Neural cell (in vitro differentiated cells): Measurements from ENCODE around the gene CEACAM19. TPM values are rescaled to one million over a fixed set of nuclear protein-coding genes. Genes with fewer than 3 reads are reported as not detected.

Source experiments
- H2AFZ ChIP-seq: fragments of 200-600, 300-800 bp; sonication (generic), shearing (Covaris generic); 2 replicates; pipeline ENCODE4 v1.6.0; 2014; ENCODE audit warnings: low read depth, mild to moderate bottlenecking, antibody characterized with exemption, low read length, moderate library complexity
- H3F3A ChIP-seq: fragments of 200-600 bp; shearing (Covaris generic); 2 replicates; pipeline ENCODE4 v1.6.1; 2016; ENCODE audit warnings: mild to moderate bottlenecking, moderate library complexity, mixed read lengths, antibody characterized with exemption, low read length; ENCODE audit not compliant: insufficient read depth, poor library complexity, severe bottlenecking
- H3K27ac ChIP-seq: fragments of 200-600, 300-800 bp; sonication (generic), shearing (Covaris generic); 2 replicates; pipeline ENCODE4 v1.5.1; 2014; ENCODE audit warnings: mild to moderate bottlenecking, low read length, moderate library complexity
- H3K27me3 ChIP-seq: fragments of 300-800, 200-600 bp; sonication (generic), shearing (Covaris generic); 2 replicates; pipeline ENCODE4 v1.6.0; 2014; ENCODE audit warnings: mild to moderate bottlenecking, low read depth, low read length, moderate library complexity; ENCODE audit not compliant: insufficient read depth
- H3K36me3 ChIP-seq: fragments of 300-800, 200-600 bp; sonication (generic), shearing (Covaris generic); 2 replicates; pipeline ENCODE4 v1.5.1; 2014; ENCODE audit warnings: mild to moderate bottlenecking, antibody characterized with exemption, low read length, moderate library complexity; ENCODE audit not compliant: insufficient read depth
- H3K4me2 ChIP-seq: fragments of 300-800, 200-600 bp; sonication (generic), shearing (Covaris generic); 2 replicates; pipeline ENCODE4 v1.6.0; 2014; ENCODE audit warnings: mild to moderate bottlenecking, low read length
- H3K4me3 ChIP-seq: fragments of 300-800, 200-600 bp; sonication (generic), shearing (Covaris generic); 2 replicates; pipeline ENCODE4 v1.5.1; 2014; ENCODE audit warnings: mild to moderate bottlenecking, low read length, moderate library complexity
- H3K79me2 ChIP-seq: fragments of 200-600 bp; shearing (Covaris generic); replicated peaks from 2 replicates; pipeline ENCODE4 v1.6.0; 2014; ENCODE audit warnings: mild to moderate bottlenecking, low read length, moderate library complexity; ENCODE audit not compliant: insufficient read depth
- H3K9ac ChIP-seq: fragments of 300-800, 200-600 bp; sonication (generic), shearing (Covaris generic); 2 replicates; pipeline ENCODE4 v1.6.1; 2016; ENCODE audit warnings: mild to moderate bottlenecking, low read length, mixed read lengths
- H3K9me2 ChIP-seq: fragments of 200-600 bp; shearing (Covaris generic); 2 replicates; pipeline ENCODE4 v1.6.1; 2016; ENCODE audit warnings: mild to moderate bottlenecking, low read length, mixed read lengths; ENCODE audit not compliant: insufficient read depth
- H3K9me3 ChIP-seq: fragments of 200-600, 300-800 bp; sonication (generic), shearing (Covaris generic); 2 replicates; pipeline ENCODE4 v1.6.1; 2016; ENCODE audit warnings: mild to moderate bottlenecking, mixed run types, low read length, moderate library complexity, mixed read lengths
- H4K20me1 ChIP-seq: fragments of 200-600 bp; shearing (Covaris generic); 2 replicates; pipeline ENCODE4 v1.6.1; 2016; ENCODE audit warnings: mild to moderate bottlenecking, mixed run types; ENCODE audit not compliant: insufficient read depth
- CTCF ChIP-seq: fragments of 450-650 bp; IDR thresholded peaks from 2 replicates; pipeline ENCODE4 v1.5.1; 2014; ENCODE audit warnings: antibody characterized with exemption, mild to moderate bottlenecking, moderate library complexity; ENCODE audit not compliant: poor library complexity, severe bottlenecking
- EP300 ChIP-seq: fragments of 450-650 bp; conservative IDR thresholded peaks from 2 replicates; pipeline ENCODE4 v1.6.1; 2014; ENCODE audit warnings: antibody characterized with exemption, mild to moderate bottlenecking, moderate library complexity; ENCODE audit not compliant: poor library complexity, severe bottlenecking
- EZH2 ChIP-seq: fragments of 200-600, 300-800 bp; shearing (Covaris generic), sonication (generic); IDR thresholded peaks from 2 replicates; pipeline ENCODE4 v1.6.1; 2014; ENCODE audit warnings: antibody characterized with exemption, low read length, borderline replicate concordance, mild to moderate bottlenecking; ENCODE audit not compliant: insufficient read depth, poor library complexity, severe bottlenecking
- MXI1 ChIP-seq: fragments of 450-650 bp; conservative IDR thresholded peaks from 2 replicates; pipeline ENCODE4 v1.6.1; 2014; ENCODE audit warnings: antibody characterized with exemption, mild to moderate bottlenecking; ENCODE audit not compliant: poor library complexity, severe bottlenecking
- POLR2AphosphoS5 ChIP-seq: IDR thresholded peaks from 2 replicates; pipeline ENCODE4 v1.6.1; 2012
- RAD21 ChIP-seq: fragments of 450-650 bp; conservative IDR thresholded peaks from 2 replicates; pipeline ENCODE4 v1.6.1; 2014; ENCODE audit warnings: antibody characterized with exemption, mild to moderate bottlenecking, moderate library complexity
- REST ChIP-seq: IDR thresholded peaks from 2 replicates; pipeline ENCODE4 v1.6.1; 2012; ENCODE audit warnings: borderline replicate concordance
- SMC3 ChIP-seq: fragments of 450-650 bp; conservative IDR thresholded peaks from 2 replicates; pipeline ENCODE4 v1.6.1; 2014; ENCODE audit warnings: antibody characterized with exemption, mild to moderate bottlenecking, moderate library complexity; ENCODE audit not compliant: poor library complexity
- TAF1 ChIP-seq: IDR thresholded peaks from 2 replicates; pipeline ENCODE4 v1.6.1; 2012; ENCODE audit warnings: low read depth
- polyA plus RNA-seq: library from polyadenylated mRNA; depleted of rRNA; stranded (reverse); fragments of >200 nt; gene quantifications from 2 replicates; pipeline ENCODE4 v1.2.3, GENCODE V29; 2014

Gene CEACAM19
- polyA plus RNA-seq, 1 donor from 2014 or later, result 1.9 TPM

- Histone ChIP-seq H3K36me3 (no peaks in the 10 kb centered on the region), H3K27me3 (no peaks in the 10 kb centered on the region), H2AFZ (no peak overlapping the region), H3K9me2 (no peaks in the 10 kb centered on the region), H3F3A (no peaks in the 10 kb centered on the region), H3K4me2 (no peak overlapping the region), H3K27ac (no peak overlapping the region), H3K9ac (no peak overlapping the region), H3K4me3 (no peak overlapping the region), H3K9me3 (no peaks in the 10 kb centered on the region), H4K20me1 (no peaks in the 10 kb centered on the region), H3K79me2 (no peaks in the 10 kb centered on the region)
- TF ChIP-seq TAF1 (no peak), SMC3 (no peak), EZH2 (no peak), EP300 (no peak), REST (no peak), POLR2AphosphoS5 (no peak), MXI1 (no peak), CTCF (no peak), RAD21 (no peak)
These were observed 7.3 kb upstream of the CEACAM19 start for GRCh38 chr19:44663996-44664395.

GRCh38 chr19:44664976-44665375, 6.3 kb upstream of the CEACAM19 start:
- no peak overlapping the region for H3K4me2 ChIP-seq
- H3K79me2 ChIP-seq, result no peaks in the 10 kb centered on the region
- no peak overlapping the region for H3K4me3 ChIP-seq
- no peaks in the 10 kb centered on the region for H3K9me2 ChIP-seq
- H3K27ac ChIP-seq, result no peak overlapping the region
- H3F3A ChIP-seq, result no peaks in the 10 kb centered on the region
- H2AFZ ChIP-seq, result no peak overlapping the region
- no peaks in the 10 kb centered on the region for H3K36me3 ChIP-seq
- H3K9ac ChIP-seq, result no peak overlapping the region
- no peaks in the 10 kb centered on the region for H3K27me3 ChIP-seq
- TF ChIP-seq TAF1, result no peak
- no peak for TF ChIP-seq EP300
- TF ChIP-seq REST, result no peak
- TF ChIP-seq POLR2AphosphoS5, result no peak
- TF ChIP-seq MXI1, result no peak
- no peak for TF ChIP-seq SMC3
- no peak for TF ChIP-seq RAD21
- TF ChIP-seq CTCF, result no peak
- TF ChIP-seq EZH2, result no peak
- H4K20me1 ChIP-seq, result no peaks in the 10 kb centered on the region
- H3K9me3 ChIP-seq, result no peaks in the 10 kb centered on the region
